Activated CD4-positive, alpha-beta T cell treated with anti-CD3 and anti-CD28 coated beads, Interleukin-2, amount 50 U/mL, for 48 hours (primary cell): ENCODE data around the gene TUBGCP3.
"Not testable (repeated sequence)": the region's sequence is repeated elsewhere in the genome, so short reads cannot be mapped to it uniquely, and the experiment has no call there.

Source experiments
- DNase-seq, 2 experiments: peaks; one replicate each; pipeline ENCODE4 v3.0.0-alpha.2; 2020

TUBGCP3 gene

GRCh38 chr13:112576191-112576590, 11.8 kb downstream of the TUBGCP3 start:
- no peak for DNase-seq

- DNase-seq: no peak
Observed at GRCh38 chr13:112575675-112576074, 12.3 kb downstream of the TUBGCP3 start.

GRCh38 chr13:112574834-112575613, 12.9 kb downstream of the TUBGCP3 start:
- DNase-seq: no peak

- DNase-seq: no peak
Observed at GRCh38 chr13:112574416-112574815, 13.5 kb downstream of the TUBGCP3 start.

- no peak for DNase-seq
Observed at GRCh38 chr13:112573710-112574109, 14.2 kb downstream of the TUBGCP3 start.

GRCh38 chr13:112572366-112572765, 15.6 kb downstream of the TUBGCP3 start:
- no peak for DNase-seq

- DNase-seq: no peak
Observed at GRCh38 chr13:112569821-112570220, 18.1 kb downstream of the TUBGCP3 start.

- DNase-seq: no peak
Observed at GRCh38 chr13:112567161-112567862, 20.6 kb downstream of the TUBGCP3 start.

GRCh38 chr13:112562786-112563383, 25.1 kb downstream of the TUBGCP3 start:
- no peak for DNase-seq

- DNase-seq: no peak
Observed at GRCh38 chr13:112562254-112562653, 25.7 kb downstream of the TUBGCP3 start.

- no peak for DNase-seq
Observed at GRCh38 chr13:112561478-112561877, 26.5 kb downstream of the TUBGCP3 start.

- no peak for DNase-seq
Observed at GRCh38 chr13:112558696-112559418, 29.1 kb downstream of the TUBGCP3 start.

- DNase-seq: no peak
Observed at GRCh38 chr13:112556600-112556999, 31.4 kb downstream of the TUBGCP3 start.

- no peak for DNase-seq
Observed at GRCh38 chr13:112554214-112554850, 33.6 kb downstream of the TUBGCP3 start.

GRCh38 chr13:112548975-112549374, 39.0 kb downstream of the TUBGCP3 start:
- not testable (repeated sequence) for DNase-seq

- no peak for DNase-seq
Observed at GRCh38 chr13:112545856-112546255, 42.1 kb downstream of the TUBGCP3 start.

GRCh38 chr13:112532837-112533745, 54.9 kb downstream of the TUBGCP3 start:
- no peak for DNase-seq

GRCh38 chr13:112531263-112531794, 56.6 kb downstream of the TUBGCP3 start:
- no peak for DNase-seq

GRCh38 chr13:112530861-112531260, 57.1 kb downstream of the TUBGCP3 start:
- DNase-seq: no peak

GRCh38 chr13:112529216-112529615, 58.7 kb downstream of the TUBGCP3 start:
- no peak for DNase-seq

- DNase-seq: no peak
Observed at GRCh38 chr13:112526146-112526853, 61.7 kb downstream of the TUBGCP3 start.
